Measurements from ENCODE around the gene CDK11B. TPM values are rescaled to one million over a fixed set of nuclear protein-coding genes. Genes with fewer than 3 reads are reported as not detected.
"Not testable (repeated sequence)": the region's sequence is repeated elsewhere in the genome, so short reads cannot be mapped to it uniquely, and the experiment has no call there.

The CDK11B gene
- total and polyA plus RNA-seq, 2 of the 8 experiments (the other 6 are each of a cell fraction or from before 2014, with no cell fraction given) = 11.1 to 31.9 TPM

DNA sequence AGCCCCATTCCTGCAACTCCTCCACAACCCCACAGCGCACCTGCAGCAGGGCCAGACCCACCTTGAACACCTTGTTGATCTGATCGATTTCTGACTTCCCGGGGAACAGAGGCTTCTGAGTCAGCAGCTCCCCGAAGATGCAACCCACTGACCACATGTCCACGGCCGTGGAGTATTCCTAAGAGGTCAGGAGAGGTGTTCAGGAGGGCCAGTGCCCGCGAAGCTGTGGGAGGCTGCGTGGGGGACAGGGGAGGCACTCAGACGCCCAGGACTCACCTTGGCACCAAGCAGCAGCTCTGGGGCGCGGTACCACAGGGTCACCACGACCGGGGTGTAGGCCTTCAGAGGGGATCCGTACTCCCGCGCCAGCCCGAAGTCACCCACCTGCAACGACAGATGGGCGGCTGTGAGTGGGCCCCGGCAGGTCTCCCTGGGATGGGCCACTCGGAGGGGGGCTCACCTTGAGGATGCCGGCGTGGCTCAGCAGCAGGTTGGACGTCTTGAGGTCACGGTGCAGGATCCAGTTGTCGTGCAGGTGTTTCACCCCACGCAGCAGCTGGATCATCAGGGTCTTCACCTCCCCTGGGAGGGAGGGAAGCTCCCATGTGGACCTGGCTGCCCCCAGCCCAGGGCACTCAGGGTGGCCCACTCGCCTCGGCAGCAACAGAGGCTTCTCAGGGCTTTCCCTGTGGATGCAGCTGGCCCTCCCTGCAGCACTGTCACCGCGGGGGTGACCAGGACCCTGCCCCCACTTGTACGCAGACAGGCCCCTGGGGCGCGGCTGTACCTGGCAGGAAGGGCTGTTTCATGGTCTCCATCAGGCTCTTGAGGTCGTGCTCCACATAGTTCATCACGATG is 22.0 kb downstream of the CDK11B start:
- H3K23me2 ChIP-seq (ENCODE audit: low read depth, low read length); H4K8ac ChIP-seq (ENCODE audit: extremely low read depth, insufficient read depth, low read length); H3K56ac ChIP-seq (replicated peaks; ENCODE audit: insufficient read length, low read depth, low read length); H3K18ac ChIP-seq (ENCODE audit: extremely low read depth, low read length); H3K9me3 ChIP-seq (ENCODE audit: insufficient read depth in 2 of 2, low read depth in 1 of 2, low read length in 1 of 2); H3K4me3 ChIP-seq (ENCODE audit: extremely low read depth in 1 of 4, insufficient read depth in 2 of 4, low read depth in 3 of 4, low read length in 4 of 4); H3K14ac ChIP-seq (ENCODE audit: insufficient read length); H3K4ac ChIP-seq (replicated peaks; ENCODE audit: insufficient read length, low read depth, low read length); POLR2A ChIA-PET (ENCODE audit: partially characterized antibody); H4K5ac ChIP-seq (ENCODE audit: insufficient read length, low read depth, low read length); H3K27ac ChIP-seq (ENCODE audit: low read depth, low read length); H3K4me2 ChIP-seq (ENCODE audit: insufficient read depth in 1 of 2, low read depth in 2 of 2, low read length in 2 of 2); H2AFZ ChIP-seq (ENCODE audit: low read length); H3K9ac ChIP-seq (replicated peaks in 1 of 4; ENCODE audit: extremely low read depth in 1 of 4, low read depth in 3 of 4, low read length in 3 of 4); H4K91ac ChIP-seq (replicated peaks; ENCODE audit: insufficient read length, low read length); H3K23ac ChIP-seq (ENCODE audit: insufficient read length); H3K79me2 ChIP-seq (ENCODE audit: control insufficient read depth in 1 of 2, insufficient read depth in 2 of 2, low read length in 2 of 2); H3K27me3 ChIP-seq (replicated peaks in 1 of 4; ENCODE audit: control insufficient read depth in 3 of 4, extremely low read depth in 1 of 4, insufficient read depth in 3 of 4, low read length in 3 of 4); H4K20me1 ChIP-seq (replicated peaks in 1 of 2; ENCODE audit: control insufficient read depth in 1 of 2, insufficient read depth in 2 of 2, low read length in 2 of 2); H2AK5ac ChIP-seq (ENCODE audit: low read depth, low read length); H2BK12ac ChIP-seq (ENCODE audit: low read depth, low read length); FAIRE-seq; CTCF ChIA-PET (ENCODE audit: partially characterized antibody); H2BK5ac ChIP-seq (ENCODE audit: low read depth, low read length); H2BK120ac ChIP-seq (replicated peaks; ENCODE audit: low read depth, low read length); H3K4me1 ChIP-seq (replicated peaks in 1 of 4; ENCODE audit: control insufficient read depth in 3 of 4, insufficient read depth in 4 of 4, low read length in 3 of 4); DNase-seq (ENCODE audit: low read depth in 1 of 2, low spot score in 2 of 2); H3K79me1 ChIP-seq (ENCODE audit: low read depth, low read length); H2BK20ac ChIP-seq (ENCODE audit: low read length); H2BK15ac ChIP-seq (ENCODE audit: low read length): not testable (repeated sequence)
- peaks cover 0 to 15% (median 5%) of the 10 kb centered on the region in 4 experiments; a peak in 5 of 8 replicates for H3K36me3 ChIP-seq (ENCODE audit: control insufficient read depth in 2 of 4, insufficient read depth in 4 of 4, low read length in 3 of 4)
- WGBS, 2 experiments (ENCODE audit: extremely low coverage in 1 of 2, insufficient coverage in 1 of 2, insufficient read length in 1 of 2, insufficient replicate concordance in 2 of 2, low coverage in 1 of 2, low lambda C conversion rate in 2 of 2, missing lambda C conversion rate in 1 of 2) = 90% methylated on average over 31 of the region's 37 CpGs; no CpG with 5 or more reads in 1 of the 2 experiments
